HG02763 (cell line): Measurements from ENCODE around the gene CRP.
"Not testable (repeated sequence)": the region's sequence is repeated elsewhere in the genome, so short reads cannot be mapped to it uniquely, and the experiment has no call there.

ENCODE experiments used
- ATAC-seq: cut with Tn5 transposase; IDR thresholded peaks from one replicate; pipeline ENCODE4 v1.9.1; 2021; ENCODE audit warnings: mild to moderate bottlenecking, moderate library complexity; ENCODE audit not compliant: unreplicated experiment

The CRP gene

GRCh38 chr1:159700312-159700711 lies 14.1 kb downstream of the CRP start:
- ATAC-seq, result no peak

- ATAC-seq, result no peak
These were observed 14.7 kb downstream of the CRP start for GRCh38 chr1:159699653-159700052.

- no peak for ATAC-seq
These were observed 15.1 kb downstream of the CRP start for GRCh38 chr1:159699246-159699645.

- no peak for ATAC-seq
These were observed 26.9 kb downstream of the CRP start for GRCh38 chr1:159687511-159687910.

- ATAC-seq, result no peak
These were observed 27.6 kb downstream of the CRP start for GRCh38 chr1:159686599-159687299.

GRCh38 chr1:159678939-159679338 lies 35.5 kb downstream of the CRP start:
- no peak for ATAC-seq

GRCh38 chr1:159675046-159675445 lies 39.3 kb downstream of the CRP start:
- no peak for ATAC-seq

GRCh38 chr1:159672390-159672789 lies 42.0 kb downstream of the CRP start:
- not testable (repeated sequence) for ATAC-seq

GRCh38 chr1:159669338-159669737 lies 45.1 kb downstream of the CRP start:
- ATAC-seq, result no peak

- ATAC-seq, result no peak
These were observed 45.6 kb downstream of the CRP start for GRCh38 chr1:159668739-159669138.

- no peak for ATAC-seq
These were observed 50.1 kb downstream of the CRP start for GRCh38 chr1:159664247-159664646.

GRCh38 chr1:159663552-159663951 lies 50.8 kb downstream of the CRP start:
- no peak for ATAC-seq
